K562 (cell line): ENCODE results near the gene KIAA1614. TPM values are rescaled to one million over a fixed set of nuclear protein-coding genes. Genes with fewer than 3 reads are reported as not detected.
A peak's percentile ranks its signal among the peaks of the same experiment; 100 is the strongest.

ENCODE experiments used
- CREB1 ChIP-seq, 2 experiments: sonication (generic) in 1 of 2; formaldehyde crosslinking in 1 of 2; IDR thresholded peaks; 2 replicates each; pipeline versions ENCODE4 v1.6.1 to v1.8.0; 2012 to 2022; ENCODE audit warnings: inconsistent platforms in 1 of 2, mild to moderate bottlenecking in 1 of 2, missing genetic modification reagents in 1 of 2, moderate library complexity in 1 of 2
- ELK3 ChIP-seq: fragments of 450-650 bp; formaldehyde crosslinking; IDR thresholded peaks from 2 replicates; pipeline ENCODE4 v1.4.0; 2020; ENCODE audit warnings: mild to moderate bottlenecking
- PML ChIP-seq: IDR thresholded peaks from 2 replicates; pipeline ENCODE4 v1.6.1; 2012; ENCODE audit warnings: low read length, inconsistent platforms
- YY1 ChIP-seq, 3 experiments: IDR thresholded peaks; 2 replicates each; pipeline ENCODE4 v1.6.1; 2011; ENCODE audit warnings: low read length in 2 of 3, mild to moderate bottlenecking in 2 of 3, moderate library complexity in 2 of 3, borderline replicate concordance in 1 of 3, control low read depth in 1 of 3, low read depth in 1 of 3; ENCODE audit not compliant: insufficient read depth in 3 of 3, insufficient replicate concordance in 2 of 3, control insufficient read depth in 1 of 3, insufficient read length in 1 of 3; ENCODE audit errors: extremely low read depth in 1 of 3
- ZNF583 ChIP-seq: fragments of 250-450 bp; sonication (Bioruptor Pico); IDR thresholded peaks from 2 replicates; pipeline ENCODE4 v1.4.0; 2020
- polyA plus RNA-seq, 8 experiments: library from polyadenylated mRNA; depleted of rRNA in 4 of 8; stranded (reverse) in 5 of 8; unstranded in 3 of 8; fragments of >200 nt; fragmentation: Nextera tagmentation in 2 of 8; fragmentation: Illumina TruSeq in 1 of 8; extraction: Ambion mirVana in 2 of 8; extraction: Trizol in 1 of 8; gene quantifications; 2 replicates each; pipeline versions ENCODE4 v1.2.1 to v1.2.3, GENCODE V29; 2011 to 2014; ENCODE audit warnings: inconsistent platforms in 1 of 8, missing spikeins in 1 of 8
- total RNA-seq, 7 experiments: library from RNA; depleted of rRNA in 6 of 7; stranded (reverse); fragments of >200 nt in 6 of 7; fragmentation: Illumina TruSeq in 2 of 7; extraction: Trizol in 2 of 7; gene quantifications; 2 replicates each; pipeline versions ENCODE4 v1.2.1 to v1.2.3, GENCODE V29; 2011 to 2021; ENCODE audit warnings: low replicate concordance in 1 of 7

KIAA1614 gene
- total and polyA plus RNA-seq, 9 of the 15 experiments (the other 6 are each of a cell fraction or from before 2014, with no cell fraction given), result 0.01 to 1.1 (median 0.15) TPM; not detected in 1

- TF ChIP-seq ZNF583, result no peak
- peak; percentile 36; the same call in 1 of the 2 replicates for TF ChIP-seq CREB1 (IDR thresholded peaks at IDR 0.05)
- TF ChIP-seq CREB1 (CRISPR knock-in tag; IDR thresholded peaks at IDR 0.05), result no peak
- TF ChIP-seq PML, result no peak
- TF ChIP-seq ELK3 (CRISPR knock-in tag), result no peak
- TF ChIP-seq YY1 (IDR thresholded peaks at IDR 0.05; ENCODE audit: borderline replicate concordance in 1 of 3, control insufficient read depth in 1 of 3, extremely low read depth in 1 of 3, insufficient read depth in 3 of 3, insufficient read length in 1 of 3, insufficient replicate concordance in 2 of 3, low read depth in 1 of 3, low read length in 2 of 3), result peak in 2 of 3 experiments; percentile 32 to 74
- TF ChIP-seq, all 486 proteins: peak for 9
Measured at GRCh38 chr1:180947901-180948640, 35.4 kb downstream of the KIAA1614 start (continued).
